PC-9 (cell line): ENCODE results near the gene NDUFV3.

ENCODE experiments used
- EZH2 ChIP-seq: fragments of 200-600 bp; sonication (generic); IDR thresholded peaks from 2 replicates; pipeline ENCODE4 v1.8.0; 2017; ENCODE audit warnings: antibody characterized with exemption, low read depth
- TF ChIP-seq, protein P1 (sequence below): fragments of 200-600 bp; sonication (generic); conservative IDR thresholded peaks from 2 replicates; pipeline ENCODE4 v1.6.1; 2017; ENCODE audit warnings: mixed run types, antibody characterized with exemption, mild to moderate bottlenecking, moderate library complexity

DNA sequence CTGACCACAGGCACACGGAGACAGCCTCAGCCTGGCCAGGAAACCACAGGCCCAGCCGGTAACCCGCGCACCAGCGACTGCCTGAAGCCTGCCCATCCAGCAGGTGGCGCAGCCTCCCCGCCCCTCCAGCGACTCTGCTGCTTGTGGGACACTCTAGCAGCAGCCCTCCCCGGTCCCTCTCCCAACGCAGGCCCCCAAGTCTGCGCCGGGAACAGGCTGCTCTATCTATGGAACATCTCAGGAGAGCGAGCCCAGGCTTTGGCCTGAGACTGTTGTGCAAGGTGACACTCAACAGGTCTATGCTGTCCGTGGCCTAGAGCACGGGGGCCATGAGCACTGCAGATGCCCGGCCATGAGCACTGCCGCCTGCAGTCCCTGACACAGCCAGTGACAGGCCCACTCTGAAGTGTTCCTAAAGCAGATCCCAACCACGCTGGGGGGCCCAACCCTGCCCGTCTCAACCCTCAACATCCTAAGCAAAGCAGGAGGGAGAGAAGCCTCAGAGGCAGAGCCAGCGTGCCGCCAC lies 42.2 kb upstream of the NDUFV3 start:
- TF ChIP-seq, protein P1, sequence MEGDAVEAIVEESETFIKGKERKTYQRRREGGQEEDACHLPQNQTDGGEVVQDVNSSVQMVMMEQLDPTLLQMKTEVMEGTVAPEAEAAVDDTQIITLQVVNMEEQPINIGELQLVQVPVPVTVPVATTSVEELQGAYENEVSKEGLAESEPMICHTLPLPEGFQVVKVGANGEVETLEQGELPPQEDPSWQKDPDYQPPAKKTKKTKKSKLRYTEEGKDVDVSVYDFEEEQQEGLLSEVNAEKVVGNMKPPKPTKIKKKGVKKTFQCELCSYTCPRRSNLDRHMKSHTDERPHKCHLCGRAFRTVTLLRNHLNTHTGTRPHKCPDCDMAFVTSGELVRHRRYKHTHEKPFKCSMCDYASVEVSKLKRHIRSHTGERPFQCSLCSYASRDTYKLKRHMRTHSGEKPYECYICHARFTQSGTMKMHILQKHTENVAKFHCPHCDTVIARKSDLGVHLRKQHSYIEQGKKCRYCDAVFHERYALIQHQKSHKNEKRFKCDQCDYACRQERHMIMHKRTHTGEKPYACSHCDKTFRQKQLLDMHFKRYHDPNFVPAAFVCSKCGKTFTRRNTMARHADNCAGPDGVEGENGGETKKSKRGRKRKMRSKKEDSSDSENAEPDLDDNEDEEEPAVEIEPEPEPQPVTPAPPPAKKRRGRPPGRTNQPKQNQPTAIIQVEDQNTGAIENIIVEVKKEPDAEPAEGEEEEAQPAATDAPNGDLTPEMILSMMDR = peak; percentile 46
- no peak for TF ChIP-seq EZH2
